ENCODE results near the gene TVP23C.

TVP23C gene

DNA sequence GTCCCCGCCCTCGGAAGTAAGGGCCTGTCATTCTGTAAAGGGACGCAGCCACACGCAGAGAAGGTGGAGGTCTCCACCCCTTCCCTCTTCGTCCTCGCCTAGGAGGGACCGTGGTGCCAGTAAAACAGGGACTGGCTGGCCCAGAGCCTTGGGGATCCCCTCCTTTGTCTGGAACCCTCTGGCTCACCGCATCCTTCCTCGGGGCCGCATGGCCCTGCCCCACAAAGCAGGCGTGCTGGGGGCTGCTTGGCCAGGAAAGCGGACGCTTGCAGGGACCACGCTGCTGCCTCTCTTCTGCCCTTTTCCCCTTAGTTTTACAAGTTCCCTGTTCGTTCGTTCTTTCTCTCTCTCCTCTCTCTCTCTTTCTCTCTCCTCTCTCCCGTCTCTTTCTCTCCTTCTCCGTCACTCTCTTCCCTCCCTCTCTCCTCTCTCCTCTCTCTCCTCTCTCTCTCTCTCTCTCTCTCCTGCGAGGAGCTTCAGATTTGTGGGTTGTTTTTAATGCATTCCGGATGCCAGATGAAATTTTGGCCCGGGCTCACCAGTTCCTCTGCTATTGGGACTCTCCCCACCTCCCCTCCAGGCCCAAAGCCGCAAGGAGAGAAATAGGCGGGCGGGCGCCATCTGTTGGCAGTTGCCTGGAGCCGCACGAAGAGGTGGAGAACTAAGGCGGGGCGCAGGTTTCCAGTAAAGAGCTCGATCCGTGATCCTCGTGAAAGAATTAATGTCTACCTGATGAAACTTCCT is 60.7 kb downstream of the TVP23C start:
- intact Hi-C loops (cut with DNase I): loop anchor here (2.0 to 5.0 kb wide), 2 partner anchors 45 to 242 kb away; no protein-coding TSS in a partner anchor
- peak; percentile 78 to 95 (median 89) for DNase-seq

- DNase-seq: no peak
- intact Hi-C loops (cut with DNase I): loop anchor here (2.0 to 5.0 kb wide), 2 partner anchors 44 to 241 kb away; no protein-coding TSS in a partner anchor
Measured at GRCh38 chr17:15501793-15502192, 61.5 kb downstream of the TVP23C start.

- intact Hi-C loops (cut with DNase I): loop anchor here (5.0 kb wide), 1 partner anchor 44 kb away; no protein-coding TSS in a partner anchor
- no peak for DNase-seq
Measured at GRCh38 chr17:15501282-15501681, 62.0 kb downstream of the TVP23C start.

- DNase-seq: peak in 27 of 42 donors; percentile 14 to 76 (median 49)
- intact Hi-C loops (cut with DNase I): no loop called here
Measured at GRCh38 chr17:15498107-15498506, 65.2 kb downstream of the TVP23C start.

DNA sequence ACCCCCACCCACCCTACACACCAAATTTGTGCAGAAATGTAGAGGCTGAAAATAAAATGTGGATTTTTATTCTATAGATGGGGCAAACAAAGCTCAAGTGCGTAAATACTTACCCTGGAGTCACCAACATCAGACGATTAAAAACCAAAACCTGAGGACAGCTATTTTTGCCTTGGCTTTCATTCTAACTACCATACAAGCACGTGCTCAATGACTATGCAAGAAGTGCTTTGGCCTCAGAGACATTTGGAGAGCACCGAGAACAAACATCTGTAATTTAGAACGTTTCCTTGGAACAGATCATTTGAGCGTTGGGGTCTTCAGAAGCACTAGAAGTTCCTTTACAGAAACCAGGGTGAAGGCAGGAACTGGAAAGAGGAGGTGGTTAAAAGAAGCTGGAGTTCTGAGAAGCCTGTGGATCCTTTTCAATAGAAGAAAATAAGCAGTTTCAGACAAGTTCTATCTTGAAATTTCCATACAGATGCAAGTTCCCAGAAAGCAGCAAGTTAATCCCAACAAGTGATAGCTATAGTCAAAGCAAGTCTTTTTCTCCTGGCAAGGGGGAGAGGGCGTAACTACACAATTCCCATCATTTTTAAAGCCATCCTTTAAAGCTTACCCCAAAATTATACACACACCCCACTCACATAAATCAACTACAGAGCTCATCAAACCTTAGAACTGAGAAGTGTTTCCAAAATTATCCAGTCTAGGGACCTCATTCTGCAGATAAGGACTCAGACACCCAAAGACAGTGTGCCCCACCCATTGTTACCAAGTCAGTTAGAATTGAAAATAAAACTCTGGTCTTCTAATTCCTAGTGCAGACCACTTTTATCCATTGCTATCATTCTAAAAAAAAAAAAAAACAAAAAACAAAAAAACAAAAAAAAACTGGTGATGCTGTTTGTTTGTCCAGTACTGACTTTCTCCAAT is 66.3 kb downstream of the TVP23C start:
- intact Hi-C loops (cut with DNase I): no loop called here
- no peak for DNase-seq

DNA sequence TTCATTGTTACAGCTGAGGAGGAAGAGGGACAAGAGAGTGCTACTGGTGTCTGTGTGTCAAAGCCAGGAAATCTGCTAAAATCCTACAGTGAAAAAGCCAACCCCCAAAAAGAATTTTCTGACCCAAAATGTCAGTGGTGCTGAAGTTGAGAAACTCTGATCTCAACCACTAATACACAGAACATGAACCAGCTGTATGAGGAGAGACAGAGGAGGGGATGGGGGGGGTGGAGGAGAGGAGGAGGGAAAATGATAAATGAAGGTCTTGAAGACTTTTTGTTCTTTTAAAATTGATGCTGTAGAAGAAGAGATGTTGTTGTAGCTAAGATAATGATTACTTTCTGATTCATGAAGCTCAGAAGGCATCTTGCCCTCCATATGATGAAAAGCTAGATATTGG is 68.5 kb downstream of the TVP23C start:
- peak in 17 of 42 donors; percentile 21 to 74 (median 47) for DNase-seq
- intact Hi-C loops (cut with DNase I): no loop called here

GRCh38 chr17:15493693-15494035 is 69.6 kb downstream of the TVP23C start:
- intact Hi-C loops (cut with DNase I): no loop called here
- DNase-seq: no peak

DNA sequence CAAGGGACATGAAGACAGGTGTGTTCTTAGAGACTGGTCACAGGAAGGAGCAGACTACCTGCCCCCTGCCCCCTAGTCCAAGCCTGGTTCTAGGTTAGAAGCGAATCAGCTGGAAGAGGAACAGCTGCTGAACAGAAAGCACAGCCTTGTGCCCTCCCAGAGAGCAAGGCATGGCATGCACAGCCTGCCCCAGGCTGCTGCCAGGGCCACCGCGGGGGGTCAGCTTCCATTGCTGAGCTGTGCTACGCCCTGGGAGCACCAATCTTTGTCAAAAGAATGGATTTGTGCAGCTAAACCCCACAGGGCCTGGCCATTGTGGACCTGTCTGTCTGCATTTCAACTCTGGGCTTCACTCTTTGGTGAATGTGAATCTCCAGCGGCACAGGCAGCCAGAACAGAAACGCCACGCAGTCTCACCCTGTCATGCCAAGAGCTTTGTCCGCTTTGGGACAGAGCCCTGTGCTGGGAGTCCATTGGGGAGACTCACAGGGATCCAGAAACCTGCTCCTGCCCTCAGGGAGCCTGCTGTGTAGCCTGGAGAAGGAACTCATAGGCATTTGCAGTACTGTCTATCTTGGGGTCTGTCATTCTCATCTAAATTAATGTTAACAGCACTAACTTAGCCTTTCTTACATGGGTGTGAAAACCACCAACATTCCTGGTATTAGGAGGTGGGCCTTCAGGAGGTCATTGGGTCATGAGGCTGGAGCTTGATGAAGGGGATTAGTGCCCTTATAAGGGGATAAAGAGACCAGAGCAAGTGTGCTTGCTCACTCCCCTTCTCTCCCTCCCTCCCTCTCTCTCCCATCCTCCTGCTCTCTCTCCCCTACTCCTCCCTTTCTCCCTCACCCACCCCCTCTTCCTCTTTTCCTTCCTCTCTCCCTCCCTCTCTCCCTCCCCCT is 70.2 kb downstream of the TVP23C start:
- DNase-seq: peak in 1 of 42 donors; percentile 25
- intact Hi-C loops (cut with DNase I): no loop called here

- no peak for DNase-seq
- intact Hi-C loops (cut with DNase I): no loop called here
Measured at GRCh38 chr17:15492186-15492585, 71.1 kb downstream of the TVP23C start.

DNA sequence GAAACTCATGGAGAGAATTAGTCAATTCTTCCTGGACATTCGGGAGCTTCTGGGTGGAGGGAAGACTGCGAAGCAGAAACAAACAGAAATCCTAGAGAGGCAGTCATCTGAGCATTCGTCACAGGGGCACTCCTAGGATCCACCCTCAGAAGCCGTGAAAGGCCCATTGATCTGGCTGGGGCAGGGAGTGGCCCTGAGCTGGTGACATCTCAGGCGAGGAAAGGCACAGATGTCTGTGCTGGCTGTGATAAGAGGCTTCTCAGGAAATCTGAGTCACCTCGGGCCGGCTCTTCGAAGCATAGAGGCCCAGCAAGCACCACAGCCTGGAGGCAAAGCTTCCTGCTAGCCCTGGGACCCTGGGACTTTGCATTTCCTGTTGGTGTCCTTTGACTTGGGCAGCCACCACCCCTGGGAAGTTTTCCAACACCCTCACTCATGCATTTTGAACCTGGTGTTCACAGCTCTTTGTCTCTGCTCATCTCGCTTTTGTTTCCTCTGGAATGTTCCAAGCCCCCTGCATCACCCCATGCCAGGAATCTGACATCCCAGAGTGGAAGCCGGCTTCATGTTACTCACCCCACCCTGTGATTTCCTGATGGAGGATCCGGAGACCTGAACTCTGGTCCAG is 72.5 kb downstream of the TVP23C start:
- intact Hi-C loops (cut with DNase I): no loop called here
- peak; percentile 21 to 90 (median 72) for DNase-seq

DNA sequence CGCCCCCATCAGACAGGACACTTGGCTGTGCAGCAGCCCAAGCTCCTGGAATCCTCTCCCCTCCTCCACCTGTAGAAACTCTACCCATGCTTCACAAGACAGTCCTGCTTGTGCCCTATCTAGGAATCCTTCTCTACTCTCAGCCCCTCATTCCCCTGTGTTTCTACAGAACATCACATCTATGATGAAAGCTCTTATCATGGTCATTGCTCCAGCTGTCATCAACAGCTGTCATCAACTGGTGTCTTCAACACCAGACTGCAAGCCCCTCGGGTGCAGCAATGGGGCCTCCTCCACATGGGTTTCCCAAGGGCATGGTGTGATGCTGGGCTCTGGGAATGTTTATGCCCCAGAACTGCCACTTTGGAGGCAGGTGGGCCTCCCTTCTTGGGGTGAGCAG is 74.7 kb downstream of the TVP23C start:
- no peak for DNase-seq
- intact Hi-C loops (cut with DNase I): no loop called here

GRCh38 chr17:15485045-15485444 is 78.2 kb downstream of the TVP23C start:
- no peak for DNase-seq
- intact Hi-C loops (cut with DNase I): no loop called here

GRCh38 chr17:15483431-15483830 is 79.9 kb downstream of the TVP23C start:
- DNase-seq: no peak
- intact Hi-C loops (cut with DNase I): no loop called here

- DNase-seq: no peak
- intact Hi-C loops (cut with DNase I): no loop called here
Measured at GRCh38 chr17:15482476-15482875, 80.8 kb downstream of the TVP23C start.

GRCh38 chr17:15481481-15481880 is 81.8 kb downstream of the TVP23C start:
- no peak for DNase-seq
- intact Hi-C loops (cut with DNase I): no loop called here

DNA sequence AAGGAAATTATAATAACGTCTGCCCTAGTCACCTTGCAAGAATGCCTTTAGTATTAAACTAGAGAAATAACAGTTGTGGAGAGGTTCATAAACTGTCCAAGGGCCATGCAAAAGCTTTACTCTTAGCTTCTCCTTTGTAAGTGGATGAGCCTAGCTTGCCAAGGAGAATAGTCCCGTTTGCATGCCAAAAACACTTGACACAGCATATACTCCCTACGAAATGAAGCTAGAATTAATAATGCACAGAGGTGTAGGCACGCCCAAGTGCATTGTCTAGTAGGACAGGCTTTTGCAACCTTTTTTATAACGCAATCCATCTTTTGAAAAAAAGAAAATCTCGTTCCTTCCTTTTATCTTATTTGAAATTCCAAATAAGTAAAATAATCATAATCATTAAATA is 83.1 kb downstream of the TVP23C start:
- DNase-seq: no peak
- intact Hi-C loops (cut with DNase I): no loop called here

- intact Hi-C loops (cut with DNase I): no loop called here
- DNase-seq: no peak
Measured at GRCh38 chr17:15479703-15480102, 83.6 kb downstream of the TVP23C start.

DNA sequence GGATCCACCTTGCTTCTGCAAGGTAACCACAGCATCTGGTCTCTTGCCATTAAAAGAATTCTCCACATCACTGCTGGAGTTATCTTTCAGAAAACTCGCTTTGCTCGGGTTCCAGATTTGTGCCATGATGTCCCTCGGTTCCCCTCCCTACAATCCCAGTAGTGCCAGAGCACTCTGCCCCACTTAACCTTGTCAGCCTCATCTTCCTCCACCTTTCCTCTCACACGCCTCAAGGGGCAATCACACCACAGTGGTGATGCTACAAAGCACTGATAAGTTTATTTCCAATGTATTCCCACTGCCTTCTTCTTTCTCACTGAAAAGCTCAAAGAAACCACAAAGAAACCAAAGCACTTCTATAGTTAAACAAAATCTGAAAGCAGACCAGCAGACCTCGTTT is 84.4 kb downstream of the TVP23C start:
- DNase-seq: no peak
- intact Hi-C loops (cut with DNase I): no loop called here

All from head of caudate nucleus (tissue), 42 donors.